ENCODE measurements around the gene ZMYND12.

GRCh38 chr1:42392255-42392654, 63.6 kb downstream of the ZMYND12 start:
- TF ChIP-seq, protein P1, sequence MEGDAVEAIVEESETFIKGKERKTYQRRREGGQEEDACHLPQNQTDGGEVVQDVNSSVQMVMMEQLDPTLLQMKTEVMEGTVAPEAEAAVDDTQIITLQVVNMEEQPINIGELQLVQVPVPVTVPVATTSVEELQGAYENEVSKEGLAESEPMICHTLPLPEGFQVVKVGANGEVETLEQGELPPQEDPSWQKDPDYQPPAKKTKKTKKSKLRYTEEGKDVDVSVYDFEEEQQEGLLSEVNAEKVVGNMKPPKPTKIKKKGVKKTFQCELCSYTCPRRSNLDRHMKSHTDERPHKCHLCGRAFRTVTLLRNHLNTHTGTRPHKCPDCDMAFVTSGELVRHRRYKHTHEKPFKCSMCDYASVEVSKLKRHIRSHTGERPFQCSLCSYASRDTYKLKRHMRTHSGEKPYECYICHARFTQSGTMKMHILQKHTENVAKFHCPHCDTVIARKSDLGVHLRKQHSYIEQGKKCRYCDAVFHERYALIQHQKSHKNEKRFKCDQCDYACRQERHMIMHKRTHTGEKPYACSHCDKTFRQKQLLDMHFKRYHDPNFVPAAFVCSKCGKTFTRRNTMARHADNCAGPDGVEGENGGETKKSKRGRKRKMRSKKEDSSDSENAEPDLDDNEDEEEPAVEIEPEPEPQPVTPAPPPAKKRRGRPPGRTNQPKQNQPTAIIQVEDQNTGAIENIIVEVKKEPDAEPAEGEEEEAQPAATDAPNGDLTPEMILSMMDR (IDR thresholded peaks at IDR 0.05; ENCODE audit: insufficient read depth, low read depth, low read length), result no peak
- no peak for TF ChIP-seq EZH2 (IDR thresholded peaks at IDR 0.05; ENCODE audit: insufficient read depth, low read length)
